Panc1 (cell line): ENCODE data around the gene SNRPA. TPM values are rescaled to one million over a fixed set of nuclear protein-coding genes. Genes with fewer than 3 reads are reported as not detected.

ENCODE experiments used
- ATAC-seq: fragments of 200-7000 bp; cut with Tn5 transposase; 2 replicates; pipeline ENCODE4 v1.9.1; 2020; ENCODE audit warnings: mild to moderate bottlenecking, moderate library complexity
- BruUV-seq: library from RNA; stranded (reverse); fragments of 400-500 nt; replicated peaks from 2 replicates; lab custom pipeline; 2021; lab: Mats Ljungman, UMichigan
- CTCF ChIA-PET: fragments of 300-600 bp; sonication (Branson Sonifier 250); formaldehyde crosslinking; loops from one replicate; lab custom pipeline; 2022; ENCODE audit warnings: antibody characterized with exemption; lab: Charles Lee
- POLR2A ChIA-PET: fragments of 300-600 bp; sonication (Branson Sonifier 250); formaldehyde crosslinking; loops from one replicate; lab custom pipeline; 2022; ENCODE audit warnings: antibody characterized with exemption; lab: Charles Lee
- DNase-seq: peaks from one replicate; pipeline ENCODE4 v3.0.0-alpha.2; 2010; ENCODE audit warnings: low read depth, low spot score
- H3K27ac ChIP-seq: 2 replicates; pipeline ENCODE4 v1.5.1; 2011; ENCODE audit warnings: mild to moderate bottlenecking, low read length, inconsistent platforms
- H3K27me3 ChIP-seq: fragments of 200-500 bp; sonication (Bioruptor generic); 2 replicates; pipeline ENCODE4 v1.6.0; 2014; ENCODE audit warnings: low read length, inconsistent platforms; ENCODE audit not compliant: control insufficient read depth, insufficient read depth
- H3K36me3 ChIP-seq: fragments of 200-500 bp; sonication (Bioruptor generic); 2 replicates; pipeline ENCODE4 v1.5.1; 2014; ENCODE audit warnings: inconsistent platforms, mild to moderate bottlenecking, low read length, moderate library complexity; ENCODE audit not compliant: control insufficient read depth, insufficient read depth
- H3K4me1 ChIP-seq: 2 replicates; pipeline ENCODE4 v1.5.1; 2011; ENCODE audit warnings: inconsistent platforms, mild to moderate bottlenecking, low read length, moderate library complexity; ENCODE audit not compliant: control insufficient read depth, insufficient read depth
- H3K4me3 ChIP-seq, 2 experiments: 2 replicates each; pipeline ENCODE4 v1.5.1; 2011 to 2012; ENCODE audit warnings: low read depth in 2 of 2, low read length in 2 of 2, mild to moderate bottlenecking in 2 of 2, inconsistent platforms in 1 of 2, moderate library complexity in 1 of 2
- H3K9me3 ChIP-seq: fragments of 200-500 bp; sonication (Bioruptor generic); 2 replicates; pipeline ENCODE4 v1.5.1; 2014; ENCODE audit warnings: low read depth, mild to moderate bottlenecking, inconsistent platforms, low read length, moderate library complexity; ENCODE audit not compliant: control insufficient read depth, insufficient read depth
- POLR2AphosphoS5 ChIP-seq: IDR thresholded peaks from 2 replicates; pipeline ENCODE4 v1.6.1; 2012; ENCODE audit warnings: mild to moderate bottlenecking, low read depth, low read length, moderate library complexity
- SIN3A ChIP-seq: IDR thresholded peaks from 2 replicates; pipeline ENCODE4 v1.6.1; 2012; ENCODE audit warnings: low read depth, mild to moderate bottlenecking, low read length, moderate library complexity, borderline replicate concordance; ENCODE audit not compliant: insufficient read depth
- TCF7L2 ChIP-seq: IDR thresholded peaks from 2 replicates; pipeline ENCODE4 v1.6.1; 2011; ENCODE audit warnings: mild to moderate bottlenecking, low read depth, low read length, inconsistent platforms
- in situ Hi-C: cut with HindIII; loops from 2 replicates; pipeline ENCODE4 v1.10.0; 2016; ENCODE audit warnings: low sequenced_read_pairs, low pct_unique_long_range_greater_than_20kb
- intact Hi-C: fragments of 100-400 bp; cut with micrococcal nuclease; formaldehyde crosslinking; loops from one replicate; pipeline ENCODE4 v1.10.0; 2022; ENCODE audit not compliant: unreplicated experiment
- total RNA-seq: library from RNA; stranded (reverse); gene quantifications from one replicate; pipeline ENCODE4 v1.2.1, GENCODE V29; 2021; ENCODE audit not compliant: unreplicated experiment
- TF ChIP-seq, protein P1 (sequence below): fragments of 450-650 bp; IDR thresholded peaks from 2 replicates; pipeline ENCODE4 v1.5.1; 2017; ENCODE audit warnings: mild to moderate bottlenecking
- TF ChIP-seq, protein P2 (sequence below), 2 experiments: IDR thresholded peaks; 2 replicates each; pipeline ENCODE4 v1.6.1; 2011 to 2012; ENCODE audit warnings: low read depth in 2 of 2, control low read depth in 1 of 2, low read length in 1 of 2, mild to moderate bottlenecking in 1 of 2, moderate library complexity in 1 of 2; ENCODE audit not compliant: insufficient read depth in 1 of 2

The SNRPA gene
- total RNA-seq, 1 experiment from 2014 or later: 104 TPM

DNA sequence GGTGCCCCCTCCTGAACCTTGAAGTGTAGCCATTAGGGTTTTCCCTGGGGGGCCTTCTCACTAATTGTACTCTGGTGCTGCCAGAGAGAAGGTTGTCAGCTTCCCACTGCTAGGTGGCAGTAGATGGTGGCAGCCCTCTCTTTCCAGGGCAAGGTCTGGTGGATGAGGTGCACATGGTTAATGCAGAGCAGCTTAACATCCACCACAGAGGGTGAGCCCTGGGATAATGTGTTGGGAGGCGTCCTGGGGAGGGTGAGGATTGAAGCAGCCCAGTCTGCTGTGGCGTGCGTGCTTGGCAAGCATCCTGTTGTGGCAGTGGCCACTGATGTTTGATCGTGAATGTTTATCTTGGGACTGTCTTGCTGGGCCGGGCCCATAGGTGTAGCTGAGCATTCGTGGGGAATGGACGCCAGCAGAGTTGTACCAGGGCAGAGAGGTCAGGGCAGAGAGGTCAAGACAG lies 53.8 kb downstream of the SNRPA start:
- intact Hi-C loops: loop anchor here (10.0 kb wide), 1 partner anchor 140 kb away; no protein-coding TSS in a partner anchor
- BruUV-seq: no TSS peak
- DNase-seq (no peak), ATAC-seq (no peak)
- Histone ChIP-seq H3K9me3 (no peaks in the 10 kb centered on the region), H3K4me3 (no peak overlapping the region), H3K27ac (peak overlapping the region; percentile 9), H3K36me3 (no peaks in the 10 kb centered on the region), H3K4me1 (peaks cover 56% of the 10 kb centered on the region), H3K27me3 (no peaks in the 10 kb centered on the region)
- ChIA-PET CTCF (no interaction called here), POLR2A (no interaction called here)
- TF ChIP-seq, protein P1, sequence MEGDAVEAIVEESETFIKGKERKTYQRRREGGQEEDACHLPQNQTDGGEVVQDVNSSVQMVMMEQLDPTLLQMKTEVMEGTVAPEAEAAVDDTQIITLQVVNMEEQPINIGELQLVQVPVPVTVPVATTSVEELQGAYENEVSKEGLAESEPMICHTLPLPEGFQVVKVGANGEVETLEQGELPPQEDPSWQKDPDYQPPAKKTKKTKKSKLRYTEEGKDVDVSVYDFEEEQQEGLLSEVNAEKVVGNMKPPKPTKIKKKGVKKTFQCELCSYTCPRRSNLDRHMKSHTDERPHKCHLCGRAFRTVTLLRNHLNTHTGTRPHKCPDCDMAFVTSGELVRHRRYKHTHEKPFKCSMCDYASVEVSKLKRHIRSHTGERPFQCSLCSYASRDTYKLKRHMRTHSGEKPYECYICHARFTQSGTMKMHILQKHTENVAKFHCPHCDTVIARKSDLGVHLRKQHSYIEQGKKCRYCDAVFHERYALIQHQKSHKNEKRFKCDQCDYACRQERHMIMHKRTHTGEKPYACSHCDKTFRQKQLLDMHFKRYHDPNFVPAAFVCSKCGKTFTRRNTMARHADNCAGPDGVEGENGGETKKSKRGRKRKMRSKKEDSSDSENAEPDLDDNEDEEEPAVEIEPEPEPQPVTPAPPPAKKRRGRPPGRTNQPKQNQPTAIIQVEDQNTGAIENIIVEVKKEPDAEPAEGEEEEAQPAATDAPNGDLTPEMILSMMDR: peak; percentile 41
- TF ChIP-seq, protein P2, sequence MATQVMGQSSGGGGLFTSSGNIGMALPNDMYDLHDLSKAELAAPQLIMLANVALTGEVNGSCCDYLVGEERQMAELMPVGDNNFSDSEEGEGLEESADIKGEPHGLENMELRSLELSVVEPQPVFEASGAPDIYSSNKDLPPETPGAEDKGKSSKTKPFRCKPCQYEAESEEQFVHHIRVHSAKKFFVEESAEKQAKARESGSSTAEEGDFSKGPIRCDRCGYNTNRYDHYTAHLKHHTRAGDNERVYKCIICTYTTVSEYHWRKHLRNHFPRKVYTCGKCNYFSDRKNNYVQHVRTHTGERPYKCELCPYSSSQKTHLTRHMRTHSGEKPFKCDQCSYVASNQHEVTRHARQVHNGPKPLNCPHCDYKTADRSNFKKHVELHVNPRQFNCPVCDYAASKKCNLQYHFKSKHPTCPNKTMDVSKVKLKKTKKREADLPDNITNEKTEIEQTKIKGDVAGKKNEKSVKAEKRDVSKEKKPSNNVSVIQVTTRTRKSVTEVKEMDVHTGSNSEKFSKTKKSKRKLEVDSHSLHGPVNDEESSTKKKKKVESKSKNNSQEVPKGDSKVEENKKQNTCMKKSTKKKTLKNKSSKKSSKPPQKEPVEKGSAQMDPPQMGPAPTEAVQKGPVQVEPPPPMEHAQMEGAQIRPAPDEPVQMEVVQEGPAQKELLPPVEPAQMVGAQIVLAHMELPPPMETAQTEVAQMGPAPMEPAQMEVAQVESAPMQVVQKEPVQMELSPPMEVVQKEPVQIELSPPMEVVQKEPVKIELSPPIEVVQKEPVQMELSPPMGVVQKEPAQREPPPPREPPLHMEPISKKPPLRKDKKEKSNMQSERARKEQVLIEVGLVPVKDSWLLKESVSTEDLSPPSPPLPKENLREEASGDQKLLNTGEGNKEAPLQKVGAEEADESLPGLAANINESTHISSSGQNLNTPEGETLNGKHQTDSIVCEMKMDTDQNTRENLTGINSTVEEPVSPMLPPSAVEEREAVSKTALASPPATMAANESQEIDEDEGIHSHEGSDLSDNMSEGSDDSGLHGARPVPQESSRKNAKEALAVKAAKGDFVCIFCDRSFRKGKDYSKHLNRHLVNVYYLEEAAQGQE (IDR thresholded peaks at IDR 0.05; ENCODE audit: insufficient read depth in 1 of 2, low read depth in 2 of 2, low read length in 1 of 2): no peak
- in situ Hi-C loops: no loop called here

DNA sequence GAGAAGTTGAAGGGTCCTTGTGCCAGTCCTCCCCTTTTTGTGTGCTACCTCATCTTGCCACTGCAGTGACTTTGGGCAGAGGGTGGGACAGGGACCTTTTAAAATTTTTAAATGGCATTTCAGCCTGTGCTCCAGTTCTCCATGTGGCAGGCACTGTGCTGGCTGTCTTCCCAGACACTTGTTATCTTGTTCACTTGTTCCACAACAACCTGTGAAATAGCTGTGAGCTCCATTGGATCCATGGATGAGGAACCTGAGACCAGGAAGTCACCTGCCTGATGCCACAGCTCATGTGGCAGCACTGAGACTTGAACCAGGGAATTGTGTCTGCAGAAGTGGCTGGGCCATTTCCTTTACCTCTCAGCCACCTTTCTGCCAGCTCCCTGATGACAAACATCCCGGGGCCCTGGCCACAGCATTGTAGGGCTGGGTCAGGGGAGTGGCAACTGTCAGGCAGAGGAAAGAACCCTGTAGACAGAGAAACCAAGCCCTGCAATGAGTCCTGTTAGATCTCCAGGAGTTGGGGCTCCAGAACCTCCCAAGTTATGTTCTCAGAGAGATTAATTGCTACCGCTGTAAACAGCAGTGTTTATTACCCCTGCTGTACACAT lies 54.4 kb downstream of the SNRPA start:
- CTCF ChIA-PET: no interaction called here
- in situ Hi-C loops: no loop called here
- H3K27me3 ChIP-seq: no peaks in the 10 kb centered on the region
- no peaks in the 10 kb centered on the region for H3K9me3 ChIP-seq
- no peaks in the 10 kb centered on the region for H3K36me3 ChIP-seq
- POLR2A ChIA-PET: no interaction called here
- H3K4me3 ChIP-seq: no peak overlapping the region
- ATAC-seq (no peak), DNase-seq (no peak)
- no peak overlapping the region for H3K27ac ChIP-seq
- intact Hi-C loops: loop anchor here (10.0 kb wide), 1 partner anchor 141 kb away; no protein-coding TSS in a partner anchor
- TF ChIP-seq, protein P1: no peak
- TF ChIP-seq POLR2AphosphoS5: no peak
- no peak for TF ChIP-seq TCF7L2
- no peak for TF ChIP-seq SIN3A
- TF ChIP-seq, protein P2 (IDR thresholded peaks at IDR 0.05; ENCODE audit: insufficient read depth in 1 of 2, low read depth in 2 of 2, low read length in 1 of 2): no peak
- H3K4me1 ChIP-seq: peaks cover 57% of the 10 kb centered on the region
- no TSS peak for BruUV-seq
